ENCODE results near the gene CFB.
"Not testable (repeated sequence)": the region's sequence is repeated elsewhere in the genome, so short reads cannot be mapped to it uniquely, and the experiment has no call there.

GRCh38 chr6:31909298-31909697 lies 36.6 kb upstream of the CFB start:
- TF ChIP-seq CTCF (conservative IDR thresholded peaks at IDR 0.05; ENCODE audit: low read depth, low read length); EZH2 (IDR thresholded peaks at IDR 0.05; ENCODE audit: low read length, unreplicated experiment); EZH2phosphoT487 (IDR thresholded peaks at IDR 0.05; ENCODE audit: borderline replicate concordance, low read length): not testable (repeated sequence)
